Naive thymus-derived CD4-positive, alpha-beta T cell (primary cell): ENCODE data around the gene SYT9. TPM values are rescaled to one million over a fixed set of nuclear protein-coding genes. Genes with fewer than 3 reads are reported as not detected.

ENCODE experiments used
- ATAC-seq: fragments of 150-1000 bp; cut with Tn5 transposase; 2 replicates; pipeline ENCODE4 v1.10.0; 2021; ENCODE audit warnings: mild to moderate bottlenecking, moderate library complexity
- CTCF ChIA-PET: fragments of 350-600 bp; sonication (Branson Sonifier 250); formaldehyde crosslinking; loops from one replicate; lab custom pipeline; 2021; ENCODE audit warnings: antibody characterized with exemption; lab: Charles Lee
- POLR2A ChIA-PET: fragments of 350-600 bp; sonication (Branson Sonifier 250); formaldehyde crosslinking; loops from one replicate; lab custom pipeline; 2021; ENCODE audit warnings: antibody characterized with exemption, inconsistent platforms; lab: Charles Lee
- DNase-seq, 9 donors: peaks; one replicate each; pipeline versions ENCODE4 v3.0.0 to v3.0.0-alpha.2; 2020 to 2022; ENCODE audit warnings: mixed read lengths in 1 of 9
- H3K27ac ChIP-seq: one replicate; pipeline ENCODE4 v1.7.0; 2013; ENCODE audit warnings: mild to moderate bottlenecking, low read depth, low read length, moderate library complexity
- H3K27me3 ChIP-seq, 2 donors: one replicate each; pipeline ENCODE4 v1.7.0; 2013; ENCODE audit warnings: low read length in 2 of 2, mild to moderate bottlenecking in 2 of 2, moderate library complexity in 2 of 2; ENCODE audit not compliant: control insufficient read depth in 2 of 2, insufficient read depth in 2 of 2
- H3K36me3 ChIP-seq, 3 experiments: 1 replicate in 2 of 3; 2 replicates in 1 of 3; pipeline ENCODE4 v1.7.0; 2013; ENCODE audit warnings: low read length in 3 of 3, mild to moderate bottlenecking in 3 of 3, moderate library complexity in 1 of 3; ENCODE audit not compliant: insufficient read depth in 3 of 3, control insufficient read depth in 2 of 3
- H3K4me1 ChIP-seq, 2 donors: one replicate each; pipeline ENCODE4 v1.7.0; 2013; ENCODE audit warnings: low read length in 2 of 2, mild to moderate bottlenecking in 2 of 2, moderate library complexity in 1 of 2; ENCODE audit not compliant: control insufficient read depth in 2 of 2, insufficient read depth in 2 of 2
- H3K4me3 ChIP-seq: 2 replicates; pipeline ENCODE4 v1.7.0; 2013; ENCODE audit warnings: mild to moderate bottlenecking, low read length
- H3K9me3 ChIP-seq, 3 experiments: 1 replicate in 2 of 3; 2 replicates in 1 of 3; pipeline ENCODE4 v1.7.0; 2013; ENCODE audit warnings: low read length in 3 of 3; ENCODE audit not compliant: control insufficient read depth in 2 of 3
- H3K27ac Mint-ChIP-seq, 9 donors: one replicate each; pipeline ENCODE4 v1.8.0; 2020 to 2022; ENCODE audit warnings: mixed read lengths in 9 of 9, mild to moderate bottlenecking in 8 of 9, moderate library complexity in 5 of 9, inconsistent platforms in 2 of 9
- H3K27me3 Mint-ChIP-seq, 5 donors: one replicate each; pipeline ENCODE4 v1.8.0; 2021 to 2022; ENCODE audit warnings: mixed read lengths in 5 of 5, mild to moderate bottlenecking in 1 of 5
- H3K36me3 Mint-ChIP-seq, 5 donors: one replicate each; pipeline ENCODE4 v1.8.0; 2020 to 2022; ENCODE audit warnings: mixed read lengths in 5 of 5, mild to moderate bottlenecking in 3 of 5, inconsistent platforms in 1 of 5
- H3K4me1 Mint-ChIP-seq, 7 donors: one replicate each; pipeline ENCODE4 v1.8.0; 2020 to 2022; ENCODE audit warnings: mixed read lengths in 7 of 7, mild to moderate bottlenecking in 3 of 7, inconsistent platforms in 1 of 7
- H3K4me3 Mint-ChIP-seq, 10 donors: one replicate each; pipeline ENCODE4 v1.8.0; 2020 to 2022; ENCODE audit warnings: mild to moderate bottlenecking in 10 of 10, mixed read lengths in 10 of 10, moderate library complexity in 6 of 10, inconsistent platforms in 2 of 10
- H3K9me3 Mint-ChIP-seq, 11 donors: one replicate each; pipeline ENCODE4 v1.8.0; 2020 to 2022; ENCODE audit warnings: mixed read lengths in 11 of 11, mild to moderate bottlenecking in 4 of 11, inconsistent platforms in 1 of 11, moderate library complexity in 1 of 11
- intact Hi-C, 2 donors: fragments of 100-400 bp; cut with micrococcal nuclease; formaldehyde crosslinking; loops; one replicate each; pipeline ENCODE4 v1.15.1; 2023
- polyA plus RNA-seq, 2 donors: library from polyadenylated mRNA; unstranded; fragments of 300-500 nt; fragmentation: Illumina TruSeq; gene quantifications; one replicate each; pipeline ENCODE4 v1.2.3, GENCODE V29; 2021
- total RNA-seq, 6 experiments: library from RNA in 5 of 6; stranded (reverse) in 5 of 6; gene quantifications; 1 replicate in 5 of 6; 2 replicates in 1 of 6; pipeline ENCODE4 v1.2.3 and lab custom pipeline; 2021 to 2026

Gene SYT9
- total and polyA plus RNA-seq, 7 experiments from 2014 or later, result 0.06 to 0.10 TPM; not detected in 5

GRCh38 chr11:7484131-7484530 is 232.4 kb downstream of the SYT9 start:
- Mint-ChIP-seq H3K4me3 (no peak overlapping the region), H3K4me1 (peaks cover 0 to 2% (median 0%) of the 10 kb centered on the region in 7 donors), H3K27me3 (peaks cover 0 to 5% (median 0%) of the 10 kb centered on the region in 5 donors), H3K9me3 (no peaks in the 10 kb centered on the region), H3K27ac (no peak overlapping the region), H3K36me3 (no peaks in the 10 kb centered on the region)
- Histone ChIP-seq H3K4me3 (no peak overlapping the region), H3K36me3 (no peaks in the 10 kb centered on the region), H3K9me3 (no peaks in the 10 kb centered on the region), H3K27me3 (no peaks in the 10 kb centered on the region), H3K27ac (no peak overlapping the region), H3K4me1 (no peaks in the 10 kb centered on the region)
- POLR2A ChIA-PET, result no interaction called here
- DNase-seq (no peak), ATAC-seq (no peak)
- intact Hi-C loops, result no loop called here
- CTCF ChIA-PET, result no interaction called here

DNA sequence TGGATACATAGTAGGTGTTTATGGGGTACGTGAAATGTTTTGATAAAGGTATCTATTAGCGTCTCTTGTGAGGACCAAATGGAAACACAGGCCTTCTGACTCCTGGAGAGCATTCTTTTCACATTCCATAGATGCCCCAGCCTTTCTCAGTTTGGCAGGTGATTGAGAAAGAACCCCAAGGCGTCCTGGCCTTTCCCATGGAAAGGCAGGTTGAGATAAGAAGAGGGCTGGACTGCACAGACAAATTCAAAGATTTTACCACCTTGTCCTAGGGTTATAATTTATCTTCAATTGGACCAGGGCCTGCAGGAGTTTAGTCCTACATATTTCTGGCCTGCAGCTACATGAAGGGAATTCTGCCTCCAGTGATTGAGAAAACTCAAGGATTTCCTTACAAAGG is 232.9 kb downstream of the SYT9 start:
- Mint-ChIP-seq H3K4me1 (peaks cover 0 to 2% (median 0%) of the 10 kb centered on the region in 7 donors), H3K36me3 (no peaks in the 10 kb centered on the region), H3K27ac (no peak overlapping the region), H3K27me3 (peaks cover 0 to 5% (median 0%) of the 10 kb centered on the region in 5 donors), H3K4me3 (no peak overlapping the region), H3K9me3 (no peaks in the 10 kb centered on the region)
- H3K9me3 ChIP-seq, result no peaks in the 10 kb centered on the region
- H3K36me3 ChIP-seq, result no peaks in the 10 kb centered on the region
- POLR2A ChIA-PET, result no interaction called here
- CTCF ChIA-PET, result interaction anchor here (0.7 kb wide), 1 partner anchor 74 kb away, joined by 4 read pairs; no protein-coding TSS in a partner anchor
- H3K27ac ChIP-seq, result no peak overlapping the region
- no peak overlapping the region for H3K4me3 ChIP-seq
- H3K4me1 ChIP-seq, result no peaks in the 10 kb centered on the region
- DNase-seq (no peak), ATAC-seq (no peak)
- intact Hi-C loops, result no loop called here
- H3K27me3 ChIP-seq, result no peaks in the 10 kb centered on the region

DNA sequence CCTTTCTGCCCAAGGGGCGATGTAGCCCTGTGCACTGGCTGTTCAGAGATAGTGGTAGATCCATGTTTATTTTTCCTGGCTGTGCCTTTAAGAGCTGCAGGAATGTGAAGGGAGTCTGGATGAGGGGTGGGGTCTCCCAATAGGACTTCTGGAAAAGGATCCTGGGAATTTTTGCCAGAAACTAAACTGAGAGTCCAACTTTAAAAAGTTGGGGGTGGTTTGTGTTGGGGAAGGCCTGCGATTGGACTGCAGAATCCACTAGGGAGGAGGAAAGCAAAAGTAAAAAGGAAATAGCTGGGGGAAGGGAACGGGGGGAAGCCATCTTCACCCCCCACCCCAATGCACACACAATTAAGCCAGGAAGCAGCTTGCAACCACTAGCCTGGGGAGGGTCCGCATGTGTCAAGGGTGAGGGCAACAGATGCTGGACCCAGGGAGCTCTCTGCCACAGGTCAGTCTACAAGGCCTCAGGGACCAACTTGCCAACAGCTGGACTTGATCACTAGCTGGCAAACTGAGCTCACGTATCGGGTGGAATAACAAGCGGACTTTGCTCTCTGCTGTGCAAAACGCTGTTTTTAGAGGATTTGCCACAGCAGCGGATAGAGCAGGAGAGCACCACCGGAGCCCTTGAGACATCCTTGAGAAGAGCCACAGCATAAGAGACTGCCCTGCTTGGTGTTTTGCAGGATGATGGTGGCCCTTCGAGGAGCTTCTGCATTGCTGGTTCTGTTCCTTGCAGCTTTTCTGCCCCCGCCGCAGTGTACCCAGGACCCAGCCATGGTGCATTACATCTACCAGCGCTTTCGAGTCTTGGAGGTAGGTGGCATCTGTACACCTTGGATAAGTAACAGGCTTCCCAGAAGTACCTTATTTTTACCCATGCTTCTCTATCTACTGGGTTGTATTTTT is 233.7 kb downstream of the SYT9 start, which contains the start of gene OLFML1:
Gene OLFML1, plus strand, starts transcription at position 321 of the 912 bp plus-strand sequence. Its CDS starts 370 bp downstream, at position 691.
- Histone ChIP-seq H3K4me1 (no peaks in the 10 kb centered on the region), H3K9me3 (no peaks in the 10 kb centered on the region), H3K27me3 (no peaks in the 10 kb centered on the region), H3K36me3 (no peaks in the 10 kb centered on the region), H3K4me3 (no peak within 1 kb of the TSS), H3K27ac (no peak within 1 kb of the TSS)
- H3K27ac Mint-ChIP-seq, result no peak within 1 kb of the TSS
- ChIA-PET CTCF (interaction anchor here (0.6 to 1.1 kb wide), 4 partner anchors 16 to 204 kb away, joined by 3 to 4 read pairs (median 3); no protein-coding TSS in a partner anchor), POLR2A (no interaction called here)
- DNase-seq (no peak), ATAC-seq (no peak)
- no peaks in the 10 kb centered on the region for H3K36me3 Mint-ChIP-seq
- peaks cover 0 to 5% (median 0%) of the 10 kb centered on the region in 5 donors for H3K27me3 Mint-ChIP-seq
- intact Hi-C loops, result no loop called here
- no peaks in the 10 kb centered on the region for H3K9me3 Mint-ChIP-seq
- H3K4me3 Mint-ChIP-seq, result no peak within 1 kb of the TSS
- H3K4me1 Mint-ChIP-seq, result peaks cover 0 to 2% (median 0%) of the 10 kb centered on the region in 7 donors

- H3K9me3 ChIP-seq, result no peaks in the 10 kb centered on the region
- H3K36me3 Mint-ChIP-seq, result no peaks in the 10 kb centered on the region
- CTCF ChIA-PET, result interaction anchor here (1.1 kb wide), 1 partner anchor 26 kb away, joined by 3 read pairs; no protein-coding TSS in a partner anchor
- H3K4me1 ChIP-seq, result no peaks in the 10 kb centered on the region
- H3K27ac ChIP-seq, result no peak overlapping the region
- ATAC-seq (no peak), DNase-seq (no peak)
- H3K27me3 Mint-ChIP-seq, result peaks cover 0 to 5% (median 0%) of the 10 kb centered on the region in 5 donors
- no peaks in the 10 kb centered on the region for H3K9me3 Mint-ChIP-seq
- no peak overlapping the region for H3K4me3 ChIP-seq
- POLR2A ChIA-PET, result no interaction called here
- intact Hi-C loops, result no loop called here
- no peak overlapping the region for H3K27ac Mint-ChIP-seq
- H3K36me3 ChIP-seq, result no peaks in the 10 kb centered on the region
- peaks cover 0 to 2% (median 0%) of the 10 kb centered on the region in 7 donors for H3K4me1 Mint-ChIP-seq
- no peaks in the 10 kb centered on the region for H3K27me3 ChIP-seq
- no peak overlapping the region for H3K4me3 Mint-ChIP-seq
These were observed 234.5 kb downstream of the SYT9 start for GRCh38 chr11:7486098-7486780.

DNA sequence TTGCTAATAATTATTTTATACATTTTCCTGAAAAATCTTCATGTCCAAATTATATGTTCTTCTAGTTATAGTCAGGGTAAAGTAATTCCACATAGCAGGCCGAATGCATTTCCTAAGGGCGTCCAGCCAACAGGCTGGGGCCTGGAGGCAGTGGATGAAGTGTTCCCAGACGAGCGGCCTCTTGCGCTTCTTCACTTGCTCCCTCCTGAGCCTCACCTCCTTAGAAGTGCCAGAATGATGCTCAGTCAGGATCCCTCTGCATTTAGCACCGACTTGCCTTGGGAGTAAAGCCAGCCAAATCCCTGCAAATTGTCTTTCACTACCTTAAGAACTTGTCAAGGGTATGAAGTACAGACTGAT is 235.1 kb downstream of the SYT9 start:
- Histone ChIP-seq H3K4me3 (no peak overlapping the region), H3K9me3 (no peaks in the 10 kb centered on the region), H3K4me1 (no peaks in the 10 kb centered on the region), H3K27me3 (no peaks in the 10 kb centered on the region), H3K36me3 (no peaks in the 10 kb centered on the region), H3K27ac (no peak overlapping the region)
- CTCF ChIA-PET, result interaction anchor here (0.7 kb wide), 1 partner anchor 17 kb away, joined by 5 read pairs; no protein-coding TSS in a partner anchor
- Mint-ChIP-seq H3K9me3 (no peaks in the 10 kb centered on the region), H3K27ac (no peak overlapping the region), H3K4me1 (peaks cover 0 to 2% (median 0%) of the 10 kb centered on the region in 7 donors), H3K27me3 (peaks cover 0 to 5% (median 0%) of the 10 kb centered on the region in 5 donors), H3K36me3 (no peaks in the 10 kb centered on the region), H3K4me3 (no peak overlapping the region)
- POLR2A ChIA-PET, result no interaction called here
- intact Hi-C loops, result no loop called here
- no peak for DNase-seq
- no peak for ATAC-seq

GRCh38 chr11:7487360-7487759 is 235.7 kb downstream of the SYT9 start:
- H3K27me3 Mint-ChIP-seq, result peaks cover 0 to 5% (median 0%) of the 10 kb centered on the region in 5 donors
- intact Hi-C loops, result no loop called here
- ChIA-PET CTCF (interaction anchor here (0.7 kb wide), 1 partner anchor 18 kb away, joined by 5 read pairs; no protein-coding TSS in a partner anchor), POLR2A (no interaction called here)
- H3K4me1 Mint-ChIP-seq, result peaks cover 0 to 2% (median 0%) of the 10 kb centered on the region in 7 donors
- H3K9me3 Mint-ChIP-seq, result no peaks in the 10 kb centered on the region
- no peaks in the 10 kb centered on the region for H3K36me3 ChIP-seq
- H3K9me3 ChIP-seq, result no peaks in the 10 kb centered on the region
- no peaks in the 10 kb centered on the region for H3K4me1 ChIP-seq
- H3K4me3 Mint-ChIP-seq, result no peak overlapping the region
- no peaks in the 10 kb centered on the region for H3K36me3 Mint-ChIP-seq
- no peak overlapping the region for H3K4me3 ChIP-seq
- ATAC-seq (no peak), DNase-seq (no peak)
- no peak overlapping the region for H3K27ac Mint-ChIP-seq
- no peak overlapping the region for H3K27ac ChIP-seq
- no peaks in the 10 kb centered on the region for H3K27me3 ChIP-seq
